ENCODE data around the gene ATG7. TPM values are rescaled to one million over a fixed set of nuclear protein-coding genes. Genes with fewer than 3 reads are reported as not detected.
"Not testable (repeated sequence)": the region's sequence is repeated elsewhere in the genome, so short reads cannot be mapped to it uniquely, and the experiment has no call there.

ATG7 gene
- total RNA-seq, 2 experiments from 2014 or later, result 31.0 to 33.1 TPM

- intact Hi-C loops (cut with micrococcal nuclease), result no loop called here
- H3K4me1 Mint-ChIP-seq (ENCODE audit: low read depth), result no peaks in the 10 kb centered on the region
- ATAC-seq (no peak), DNase-seq (no peak)
- H3K27me3 Mint-ChIP-seq, result no peaks in the 10 kb centered on the region
- peaks cover 14% of the 10 kb centered on the region for H3K36me3 Mint-ChIP-seq (ENCODE audit: low read depth)
- no peak for TF ChIP-seq CTCF (IDR thresholded peaks at IDR 0.05)
- peaks cover 2% of the 10 kb centered on the region for H3K9me3 Mint-ChIP-seq
- ChIA-PET CTCF (no interaction called here), POLR2A (no interaction called here)
- no peak overlapping the region for H3K4me3 Mint-ChIP-seq
- no peak overlapping the region for H3K27ac Mint-ChIP-seq
Measured at GRCh38 chr3:11495948-11496557, 223.9 kb downstream of the ATG7 start.

GRCh38 chr3:11498177-11498576 is 226.0 kb downstream of the ATG7 start:
- H3K9me3 Mint-ChIP-seq, result peaks cover 2% of the 10 kb centered on the region
- H3K27ac Mint-ChIP-seq, result no peak overlapping the region
- no peak overlapping the region for H3K4me3 Mint-ChIP-seq
- no peaks in the 10 kb centered on the region for H3K27me3 Mint-ChIP-seq
- H3K36me3 Mint-ChIP-seq (ENCODE audit: low read depth), result peaks cover 13% of the 10 kb centered on the region
- no peaks in the 10 kb centered on the region for H3K4me1 Mint-ChIP-seq (ENCODE audit: low read depth)
- ATAC-seq (no peak), DNase-seq (no peak)
- intact Hi-C loops (cut with micrococcal nuclease), result no loop called here
- TF ChIP-seq CTCF (IDR thresholded peaks at IDR 0.05), result no peak
- ChIA-PET POLR2A (interaction anchor here (1.0 kb wide), 1 partner anchor 74 kb away, joined by 3 read pairs; no protein-coding TSS in a partner anchor), CTCF (no interaction called here)

GRCh38 chr3:11498646-11499045 is 226.4 kb downstream of the ATG7 start:
- POLR2A ChIA-PET, result interaction anchor here (1.0 kb wide), 1 partner anchor 74 kb away, joined by 3 read pairs; no protein-coding TSS in a partner anchor
- no peaks in the 10 kb centered on the region for H3K4me1 Mint-ChIP-seq (ENCODE audit: low read depth)

GRCh38 chr3:11499144-11499543 is 226.9 kb downstream of the ATG7 start:
- Mint-ChIP-seq H3K9me3 (peaks cover under 1% of the 10 kb centered on the region), H3K36me3 (ENCODE audit: low read depth) (peaks cover 6% of the 10 kb centered on the region), H3K27me3 (no peaks in the 10 kb centered on the region), H3K4me1 (ENCODE audit: low read depth) (no peaks in the 10 kb centered on the region), H3K27ac (no peak overlapping the region), H3K4me3 (no peak overlapping the region)
- ATAC-seq (no peak), DNase-seq (no peak)
- no peak for TF ChIP-seq CTCF (IDR thresholded peaks at IDR 0.05)
- ChIA-PET CTCF (no interaction called here), POLR2A (interaction anchor here (1.0 kb wide), 1 partner anchor 73 kb away, joined by 3 read pairs; no protein-coding TSS in a partner anchor)
- intact Hi-C loops (cut with micrococcal nuclease), result no loop called here

More at GRCh38 chr3:11498646-11499045, 226.4 kb downstream of the ATG7 start:
- ATAC-seq (no peak), DNase-seq (no peak)
- no peaks in the 10 kb centered on the region for H3K27me3 Mint-ChIP-seq
- intact Hi-C loops (cut with micrococcal nuclease), result no loop called here
- H3K9me3 Mint-ChIP-seq, result peaks cover 2% of the 10 kb centered on the region
- H3K36me3 Mint-ChIP-seq (ENCODE audit: low read depth), result peaks cover 10% of the 10 kb centered on the region
- no peak overlapping the region for H3K27ac Mint-ChIP-seq
- no peak overlapping the region for H3K4me3 Mint-ChIP-seq
- CTCF ChIA-PET, result no interaction called here
- TF ChIP-seq CTCF (IDR thresholded peaks at IDR 0.05), result no peak

- H3K36me3 Mint-ChIP-seq (ENCODE audit: low read depth); H3K9me3 Mint-ChIP-seq; H3K4me1 Mint-ChIP-seq (ENCODE audit: low read depth); H3K27me3 Mint-ChIP-seq; H3K27ac Mint-ChIP-seq; ATAC-seq; DNase-seq; POLR2A ChIA-PET; intact Hi-C loops (cut with micrococcal nuclease); CTCF ChIA-PET; H3K4me3 Mint-ChIP-seq: not testable (repeated sequence)
Measured at GRCh38 chr3:11502413-11502812, 230.2 kb downstream of the ATG7 start.
